ENCODE measurements around the gene EXO1. TPM values are rescaled to one million over a fixed set of nuclear protein-coding genes. Genes with fewer than 3 reads are reported as not detected.

The EXO1 gene
- total RNA-seq, 2 donors from 2014 or later: 21.7 to 30.9 TPM

GRCh38 chr1:241840164-241840563 is 7.8 kb upstream of the EXO1 start:
- Mint-ChIP-seq H3K27ac (no peak overlapping the region), H3K27me3 (ENCODE audit: insufficient read depth) (no peaks in the 10 kb centered on the region), H3K9me3 (no peaks in the 10 kb centered on the region), H3K4me1 (no peaks in the 10 kb centered on the region), H3K36me3 (ENCODE audit: low read depth) (no peaks in the 10 kb centered on the region), H3K4me3 (no peak overlapping the region)
- Histone ChIP-seq H3K27ac (ENCODE audit: low read depth, low read length) (no peak overlapping the region), H3K27me3 (ENCODE audit: control insufficient read depth, insufficient read depth, low read length, poor library complexity, severe bottlenecking) (no peaks in the 10 kb centered on the region), H3K4me1 (ENCODE audit: control insufficient read depth, insufficient read depth, low read length) (no peaks in the 10 kb centered on the region), H3K4me3 (ENCODE audit: low read length) (no peak overlapping the region), H3K9me3 (ENCODE audit: control insufficient read depth, low read length) (no peaks in the 10 kb centered on the region), H3K36me3 (ENCODE audit: control insufficient read depth, insufficient read depth, low read length) (no peaks in the 10 kb centered on the region), H3K9ac (ENCODE audit: extremely low read depth, low read length, poor library complexity, severe bottlenecking) (no peak overlapping the region)
- no peak for DNase-seq
- 86 to 96% methylated on average over 5 to 6 of the region's 6 CpGs for WGBS, 2 experiments (ENCODE audit: insufficient coverage in 1 of 2, insufficient read length in 1 of 2)
- TF ChIP-seq CTCF (conservative IDR thresholded peaks at IDR 0.05): no peak

- no peaks in the 10 kb centered on the region for H3K4me1 ChIP-seq (ENCODE audit: control insufficient read depth, insufficient read depth, low read length)
- H3K9me3 ChIP-seq (ENCODE audit: control insufficient read depth, low read length): no peaks in the 10 kb centered on the region
- Mint-ChIP-seq H3K36me3 (ENCODE audit: low read depth) (no peaks in the 10 kb centered on the region), H3K9me3 (no peaks in the 10 kb centered on the region), H3K4me3 (no peak overlapping the region), H3K4me1 (no peaks in the 10 kb centered on the region), H3K27me3 (ENCODE audit: insufficient read depth) (no peaks in the 10 kb centered on the region), H3K27ac (no peak overlapping the region)
- no peak for DNase-seq
- H3K4me3 ChIP-seq (ENCODE audit: low read length): no peak overlapping the region
- no peak for TF ChIP-seq CTCF (conservative IDR thresholded peaks at IDR 0.05)
- 87 to 92% methylated on average over 2 to 3 of the region's 3 CpGs for WGBS, 2 experiments (ENCODE audit: insufficient coverage in 1 of 2, insufficient read length in 1 of 2)
- H3K27ac ChIP-seq (ENCODE audit: low read depth, low read length): no peak overlapping the region
- H3K36me3 ChIP-seq (ENCODE audit: control insufficient read depth, insufficient read depth, low read length): no peaks in the 10 kb centered on the region
- H3K27me3 ChIP-seq (ENCODE audit: control insufficient read depth, insufficient read depth, low read length, poor library complexity, severe bottlenecking): no peaks in the 10 kb centered on the region
- no peak overlapping the region for H3K9ac ChIP-seq (ENCODE audit: extremely low read depth, low read length, poor library complexity, severe bottlenecking)
Measured at GRCh38 chr1:241841691-241842090, 6.3 kb upstream of the EXO1 start.

- peaks cover 8% of the 10 kb centered on the region for H3K4me1 Mint-ChIP-seq
- WGBS, 2 experiments (ENCODE audit: insufficient coverage in 1 of 2, insufficient read length in 1 of 2): 92% methylated on average over 1 of the region's 2 CpGs; no CpG with 5 or more reads in 1 of the 2 experiments
- no peak overlapping the region for H3K27ac Mint-ChIP-seq
Measured at GRCh38 chr1:241842565-241842964, 5.4 kb upstream of the EXO1 start.

More at GRCh38 chr1:241842565-241842964, 5.4 kb upstream of the EXO1 start:
- Histone ChIP-seq H3K27me3 (ENCODE audit: control insufficient read depth, insufficient read depth, low read length, poor library complexity, severe bottlenecking) (no peaks in the 10 kb centered on the region), H3K36me3 (ENCODE audit: control insufficient read depth, insufficient read depth, low read length) (no peaks in the 10 kb centered on the region), H3K9me3 (ENCODE audit: control insufficient read depth, low read length) (no peaks in the 10 kb centered on the region), H3K27ac (ENCODE audit: low read depth, low read length) (no peak overlapping the region), H3K9ac (ENCODE audit: extremely low read depth, low read length, poor library complexity, severe bottlenecking) (no peak overlapping the region), H3K4me3 (ENCODE audit: low read length) (no peak overlapping the region), H3K4me1 (ENCODE audit: control insufficient read depth, insufficient read depth, low read length) (no peaks in the 10 kb centered on the region)
- no peak for DNase-seq
- Mint-ChIP-seq H3K36me3 (ENCODE audit: low read depth) (no peaks in the 10 kb centered on the region), H3K27me3 (ENCODE audit: insufficient read depth) (no peaks in the 10 kb centered on the region), H3K9me3 (no peaks in the 10 kb centered on the region), H3K4me3 (no peak overlapping the region)
- TF ChIP-seq CTCF (conservative IDR thresholded peaks at IDR 0.05): no peak

Measured in endodermal cell (in vitro differentiated cells).